Large intestine (tissue), 3 donors: ENCODE data around the gene MARCHF3. TPM values are rescaled to one million over a fixed set of nuclear protein-coding genes. Genes with fewer than 3 reads are reported as not detected.

Source experiments
- DNase-seq, 2 donors: peaks; one replicate each; pipeline versions ENCODE4 v3.0.0 to v3.0.0-alpha.2; 2013
- H3K27ac ChIP-seq: one replicate; pipeline ENCODE4 v1.5.1; 2013; ENCODE audit warnings: low read length
- H3K27me3 ChIP-seq: 2 replicates; pipeline ENCODE4 v1.6.1; 2013; ENCODE audit warnings: low read length; ENCODE audit not compliant: control insufficient read depth, insufficient read depth
- H3K36me3 ChIP-seq: 2 replicates; pipeline ENCODE4 v1.6.1; 2013; ENCODE audit warnings: low read length; ENCODE audit not compliant: control insufficient read depth, insufficient read depth
- H3K4me1 ChIP-seq: one replicate; pipeline ENCODE4 v1.6.1; 2013; ENCODE audit warnings: low read length; ENCODE audit not compliant: control insufficient read depth, insufficient read depth
- H3K4me3 ChIP-seq: one replicate; pipeline ENCODE4 v1.5.1; 2013; ENCODE audit warnings: low read length
- H3K9me3 ChIP-seq: one replicate; pipeline ENCODE4 v1.6.1; 2013; ENCODE audit warnings: mild to moderate bottlenecking, low read depth, low read length, moderate library complexity; ENCODE audit not compliant: control insufficient read depth
- WGBS: methylation state at CpG from one replicate; pipeline ENCODE4 v1.1.5; 2013; ENCODE audit warnings: low lambda C conversion rate; ENCODE audit not compliant: insufficient coverage; 5-methylcytosine and 5-hydroxymethylcytosine counted together
- polyA plus RNA-seq: library from polyadenylated mRNA; unstranded; fragments of 120-200 nt; gene quantifications from one replicate; pipeline ENCODE4 v1.2.1, GENCODE V29; 2013

The MARCHF3 gene
- polyA plus RNA-seq, 1 donor = 6.5 TPM

- Histone ChIP-seq H3K4me1 (no peaks in the 10 kb centered on the region), H3K4me3 (no peak overlapping the region), H3K27me3 (no peaks in the 10 kb centered on the region), H3K9me3 (no peaks in the 10 kb centered on the region), H3K36me3 (peaks cover 14% of the 10 kb centered on the region), H3K27ac (no peak overlapping the region)
- WGBS = 100% methylated on average over 1 of the region's 4 CpGs
- DNase-seq = no peak
Observed at GRCh38 chr5:126837242-126837641, 193.1 kb downstream of the MARCHF3 start.

GRCh38 chr5:126836778-126837177 is 193.6 kb downstream of the MARCHF3 start:
- Histone ChIP-seq H3K9me3 (no peaks in the 10 kb centered on the region), H3K36me3 (peaks cover 17% of the 10 kb centered on the region), H3K4me1 (no peaks in the 10 kb centered on the region), H3K27ac (no peak overlapping the region), H3K27me3 (no peaks in the 10 kb centered on the region), H3K4me3 (no peak overlapping the region)
- no peak for DNase-seq
- 100% methylated on average over 1 of the region's 2 CpGs for WGBS

GRCh38 chr5:126831156-126831555 is 199.2 kb downstream of the MARCHF3 start:
- no CpG with 5 or more reads among the region's 1 CpG for WGBS
- no peak overlapping the region for H3K4me3 ChIP-seq
- DNase-seq = peak in 1 of 2 donors; percentile 73
- no peaks in the 10 kb centered on the region for H3K27me3 ChIP-seq
- H3K27ac ChIP-seq = no peak overlapping the region
- H3K4me1 ChIP-seq = no peaks in the 10 kb centered on the region
- peaks cover 49% of the 10 kb centered on the region for H3K36me3 ChIP-seq
- H3K9me3 ChIP-seq = no peaks in the 10 kb centered on the region

GRCh38 chr5:126830061-126830460 is 200.3 kb downstream of the MARCHF3 start:
- Histone ChIP-seq H3K4me3 (no peak overlapping the region), H3K4me1 (no peaks in the 10 kb centered on the region), H3K36me3 (peaks cover 59% of the 10 kb centered on the region), H3K9me3 (no peaks in the 10 kb centered on the region), H3K27ac (no peak overlapping the region), H3K27me3 (no peaks in the 10 kb centered on the region)
- no peak for DNase-seq
- no CpG with 5 or more reads among the region's 5 CpGs for WGBS

GRCh38 chr5:126829098-126829497 is 201.3 kb downstream of the MARCHF3 start:
- DNase-seq = no peak
- WGBS = no CpG with 5 or more reads among the region's 5 CpGs
- no peaks in the 10 kb centered on the region for H3K9me3 ChIP-seq
- H3K4me3 ChIP-seq = no peak overlapping the region
- H3K27ac ChIP-seq = no peak overlapping the region
- peaks cover 55% of the 10 kb centered on the region for H3K36me3 ChIP-seq
- no peaks in the 10 kb centered on the region for H3K27me3 ChIP-seq
- H3K4me1 ChIP-seq = no peaks in the 10 kb centered on the region

- Histone ChIP-seq H3K27ac (no peak overlapping the region), H3K36me3 (peaks cover 45% of the 10 kb centered on the region), H3K4me3 (no peak overlapping the region), H3K27me3 (no peaks in the 10 kb centered on the region), H3K9me3 (no peaks in the 10 kb centered on the region), H3K4me1 (no peaks in the 10 kb centered on the region)
- no peak for DNase-seq
- WGBS = 100% methylated on average over 1 of the region's 3 CpGs
Observed at GRCh38 chr5:126826619-126827215, 203.6 kb downstream of the MARCHF3 start.

GRCh38 chr5:126819253-126819652 is 211.1 kb downstream of the MARCHF3 start:
- no peaks in the 10 kb centered on the region for H3K4me1 ChIP-seq
- WGBS = no CpG with 5 or more reads among the region's 5 CpGs

GRCh38 chr5:126818736-126819135 is 211.6 kb downstream of the MARCHF3 start:
- Histone ChIP-seq H3K4me3 (no peak overlapping the region), H3K4me1 (no peaks in the 10 kb centered on the region), H3K9me3 (no peaks in the 10 kb centered on the region), H3K36me3 (peaks cover 29% of the 10 kb centered on the region), H3K27ac (no peak overlapping the region), H3K27me3 (no peaks in the 10 kb centered on the region)
- no peak for DNase-seq
- 100% methylated on average over 4 of the region's 4 CpGs for WGBS

More at GRCh38 chr5:126819253-126819652, 211.1 kb downstream of the MARCHF3 start:
- no peaks in the 10 kb centered on the region for H3K9me3 ChIP-seq
- no peak overlapping the region for H3K27ac ChIP-seq
- H3K27me3 ChIP-seq = no peaks in the 10 kb centered on the region
- DNase-seq = no peak
- no peak overlapping the region for H3K4me3 ChIP-seq
- peaks cover 26% of the 10 kb centered on the region for H3K36me3 ChIP-seq

Other genes with a start within 250 kb of the MARCHF3 start
- gene C5orf63, start 42.9 kb upstream of the MARCHF3 start, polyA plus RNA-seq = 16.2 TPM